HUDEP-2 (cell line): ENCODE measurements around the gene MTMR3.
"Not testable (repeated sequence)": the region's sequence is repeated elsewhere in the genome, so short reads cannot be mapped to it uniquely, and the experiment has no call there.

Experiments
- DNase-seq, 76 experiments: peaks; one replicate each; lab custom pipeline; 2025; ENCODE audit not compliant: unreplicated experiment in 76 of 76; lab: John Stamatoyannopoulos, UW

The MTMR3 gene

DNA sequence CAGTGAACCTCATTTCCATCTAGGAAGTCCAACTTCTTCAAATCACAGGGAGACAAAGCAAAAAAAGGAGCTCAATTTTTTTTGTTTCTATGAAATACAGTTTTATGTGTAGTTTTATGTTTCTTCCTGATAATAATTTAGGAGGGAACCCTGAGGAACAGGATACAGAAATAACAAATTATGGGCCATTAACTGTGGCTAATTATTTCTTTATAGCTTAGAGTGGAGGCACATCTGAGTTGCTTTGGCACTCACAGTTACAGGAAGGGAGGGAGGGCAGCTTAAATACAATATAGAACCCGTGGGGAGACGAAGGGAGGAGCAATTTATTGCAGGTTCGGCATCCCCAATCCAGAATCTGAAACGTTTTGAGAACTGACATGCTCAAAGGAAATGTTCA, 160.2 kb downstream of the MTMR3 start:
- DNase-seq = no peak

- peak in 8 of 76 experiments; percentile 8 to 50 (median 18) for DNase-seq
Observed at GRCh38 chr22:30044369-30044768, 161.4 kb downstream of the MTMR3 start.

DNA sequence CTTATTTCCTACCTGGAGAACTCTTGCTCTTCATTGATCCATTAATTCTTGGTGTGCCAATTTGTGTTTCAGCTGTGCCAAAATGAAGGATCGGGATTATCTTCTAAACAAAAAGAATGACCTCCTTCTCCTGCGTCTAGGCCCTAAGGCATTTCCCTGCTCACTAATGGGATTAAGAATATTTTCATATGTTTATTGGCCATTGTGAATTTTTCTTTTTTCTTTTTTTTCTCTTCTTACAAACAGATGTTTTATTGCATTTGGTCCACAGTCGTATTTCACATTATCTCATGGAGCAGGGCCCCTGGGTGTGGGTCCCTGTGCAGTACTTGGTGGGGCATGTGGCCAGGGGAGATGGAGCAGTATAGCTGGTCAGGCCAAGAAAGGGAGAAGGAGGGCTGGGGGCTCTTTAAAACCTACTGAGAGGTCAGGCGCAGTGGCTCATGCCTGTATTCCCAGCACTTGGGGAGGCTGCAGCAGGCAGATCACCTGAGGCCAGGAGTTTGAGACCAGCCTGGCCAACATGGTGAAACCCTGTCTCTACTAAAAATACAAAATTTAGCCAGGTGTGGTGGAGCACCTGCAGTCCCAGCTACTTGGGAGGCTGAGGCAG, 162.0 kb downstream of the MTMR3 start:
- no peak for DNase-seq

DNA sequence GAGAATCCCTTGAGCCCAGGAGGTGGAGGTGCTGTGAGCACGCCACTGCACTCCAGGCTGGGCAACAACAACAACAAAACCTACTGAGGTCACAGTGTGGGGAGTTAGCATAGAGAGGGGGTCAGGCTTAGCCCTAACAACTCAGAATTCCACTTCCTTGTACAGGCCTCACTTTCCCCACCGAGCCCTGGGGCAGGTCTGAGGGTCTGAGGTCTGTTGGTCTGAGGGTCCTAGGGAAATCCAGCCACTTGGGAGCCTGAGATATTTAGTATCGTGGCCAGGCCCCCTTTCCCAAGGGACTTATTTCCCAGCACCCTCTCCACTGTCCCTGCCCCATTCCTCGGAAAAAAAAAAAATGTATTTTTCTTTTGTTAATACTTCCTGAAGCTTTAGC, 162.5 kb downstream of the MTMR3 start:
- DNase-seq = no peak

DNA sequence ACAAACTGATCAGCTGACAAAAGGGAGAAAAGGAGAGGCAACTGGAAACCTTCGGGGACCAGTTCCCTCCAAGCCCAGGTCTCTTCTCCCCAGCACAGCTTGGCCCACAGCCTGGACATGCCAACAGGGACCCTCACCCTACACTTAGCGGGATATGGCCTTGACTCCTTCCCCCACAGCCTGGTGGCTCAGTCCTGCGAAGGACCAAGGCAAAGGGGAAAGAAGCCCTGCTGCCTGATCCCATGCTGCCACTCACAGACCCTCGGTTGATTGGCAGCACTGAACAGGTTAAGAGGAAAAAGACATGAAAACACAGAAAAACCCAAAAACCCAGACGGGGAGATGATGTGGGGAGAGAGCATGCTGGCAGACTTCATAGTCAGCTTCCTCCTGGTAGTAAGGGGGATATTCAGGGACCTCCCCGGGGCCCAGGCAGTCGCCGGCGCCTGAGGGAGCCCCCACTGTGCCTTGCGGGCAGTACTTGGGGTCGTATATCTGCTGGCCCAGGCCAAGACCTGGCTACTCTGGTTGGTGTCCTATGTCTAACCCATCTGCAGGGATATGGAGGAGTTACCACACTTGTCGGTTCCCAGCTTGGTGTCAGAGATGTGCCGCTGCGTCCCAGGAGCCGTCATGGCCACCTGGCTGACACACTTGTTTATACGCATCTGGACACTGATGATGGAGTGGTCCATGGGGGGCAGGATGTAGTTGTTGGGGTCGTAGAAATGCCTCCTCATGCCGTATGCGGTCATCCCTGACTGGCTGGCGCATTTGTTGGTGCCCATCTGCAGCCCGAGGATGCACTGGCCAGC, 163.1 kb downstream of the MTMR3 start:
- no peak for DNase-seq

DNA sequence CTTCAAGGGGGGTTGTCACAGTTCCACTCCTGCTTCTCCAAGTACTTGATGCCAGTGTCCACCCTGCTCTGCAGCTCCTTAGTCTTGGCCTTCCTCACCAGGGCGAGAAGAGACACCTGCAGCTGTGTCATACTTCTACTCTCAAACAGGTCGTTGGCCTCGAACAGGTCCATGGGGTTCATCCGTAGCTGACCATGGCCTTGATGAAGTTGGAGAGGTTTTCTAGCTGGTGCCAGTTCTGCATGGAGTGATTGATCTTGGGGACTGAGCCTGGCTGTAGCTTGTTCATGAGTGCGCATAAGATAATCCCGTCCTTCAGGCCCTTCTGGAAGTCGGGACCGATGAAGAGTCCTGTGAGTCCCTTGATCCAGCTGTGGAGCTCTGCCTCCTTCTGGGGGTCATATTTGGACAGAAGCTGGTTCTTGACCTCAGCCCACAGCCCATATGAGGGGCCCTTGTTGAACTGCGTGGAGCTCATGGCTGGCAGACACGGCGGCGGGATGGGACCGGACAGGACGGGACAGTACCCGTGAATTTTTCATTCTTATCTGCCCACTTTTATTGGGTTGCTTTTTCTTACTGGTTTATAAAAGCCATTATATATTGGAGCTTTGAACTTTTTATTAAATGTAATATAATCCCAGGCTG, 163.9 kb downstream of the MTMR3 start:
- no peak for DNase-seq

- peak in 3 of 76 experiments; percentile 7 to 11 (median 7) for DNase-seq
Observed at GRCh38 chr22:30047364-30047738, 164.4 kb downstream of the MTMR3 start.

DNA sequence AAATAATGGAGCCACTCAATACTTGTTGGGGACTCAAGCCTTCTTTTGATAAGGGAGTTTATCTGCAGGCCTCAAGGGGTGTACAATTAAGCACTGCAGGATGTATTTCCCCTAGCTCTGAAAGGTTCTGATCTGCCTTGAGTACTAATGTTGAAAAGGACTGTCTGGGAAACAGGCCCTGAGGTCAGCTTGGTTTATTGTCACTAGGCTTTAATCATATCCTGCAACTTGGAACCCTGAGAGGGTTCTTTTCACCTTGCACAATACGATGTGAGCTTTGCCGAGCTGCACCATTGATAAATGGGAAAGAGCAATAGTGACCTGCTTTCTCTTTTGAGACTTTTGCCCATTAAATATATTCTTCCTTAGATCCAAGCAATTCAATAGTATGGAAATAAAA, 165.7 kb downstream of the MTMR3 start:
- DNase-seq = no peak

GRCh38 chr22:30054067-30054763, 171.2 kb downstream of the MTMR3 start:
- no peak for DNase-seq

GRCh38 chr22:30054764-30055069, 171.7 kb downstream of the MTMR3 start:
- DNase-seq = no peak

DNA sequence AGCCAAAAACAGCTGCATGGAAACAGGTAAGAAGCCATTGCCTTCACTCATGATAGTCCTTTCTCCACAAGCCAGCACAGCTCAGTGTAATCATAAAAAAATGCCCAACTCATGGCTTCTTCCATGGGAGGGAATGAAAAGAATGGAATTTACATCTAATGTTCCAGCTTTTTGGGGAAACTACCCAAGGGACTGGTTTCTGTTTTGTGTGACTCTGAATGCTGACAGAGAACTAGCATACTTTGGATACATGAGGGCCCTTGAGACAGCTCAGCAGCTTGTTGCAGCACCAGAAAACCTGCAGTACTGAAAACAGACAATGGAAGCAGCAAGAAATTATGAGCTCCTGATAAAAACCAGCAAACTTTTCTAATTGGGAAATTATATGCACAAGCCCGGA, 173.0 kb downstream of the MTMR3 start:
- no peak for DNase-seq

GRCh38 chr22:30057375-30057774, 174.4 kb downstream of the MTMR3 start:
- DNase-seq = no peak

- DNase-seq = not testable (repeated sequence)
Observed at GRCh38 chr22:30059346-30060020, 176.5 kb downstream of the MTMR3 start.

DNA sequence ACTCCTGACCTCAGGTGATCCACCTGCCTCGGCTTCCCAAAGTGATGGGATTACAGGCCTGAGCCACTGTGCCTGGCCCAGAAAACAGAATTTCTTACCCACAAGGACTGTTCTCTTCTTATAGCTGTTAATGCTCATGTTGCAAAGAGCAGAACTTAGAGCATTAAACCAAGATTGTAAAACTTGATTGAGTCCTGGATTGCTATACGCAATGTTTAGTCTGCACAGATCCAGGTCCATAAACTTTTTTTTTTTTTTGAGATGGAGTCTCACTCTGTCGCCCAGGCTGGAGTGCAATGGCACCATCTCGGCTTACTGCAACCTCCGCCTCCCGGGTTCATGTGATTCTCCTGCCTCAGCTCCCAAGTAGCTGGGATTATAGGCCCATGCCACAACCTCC, 178.1 kb downstream of the MTMR3 start:
- DNase-seq = not testable (repeated sequence)

- no peak for DNase-seq
Observed at GRCh38 chr22:30062259-30062658, 179.3 kb downstream of the MTMR3 start.

DNA sequence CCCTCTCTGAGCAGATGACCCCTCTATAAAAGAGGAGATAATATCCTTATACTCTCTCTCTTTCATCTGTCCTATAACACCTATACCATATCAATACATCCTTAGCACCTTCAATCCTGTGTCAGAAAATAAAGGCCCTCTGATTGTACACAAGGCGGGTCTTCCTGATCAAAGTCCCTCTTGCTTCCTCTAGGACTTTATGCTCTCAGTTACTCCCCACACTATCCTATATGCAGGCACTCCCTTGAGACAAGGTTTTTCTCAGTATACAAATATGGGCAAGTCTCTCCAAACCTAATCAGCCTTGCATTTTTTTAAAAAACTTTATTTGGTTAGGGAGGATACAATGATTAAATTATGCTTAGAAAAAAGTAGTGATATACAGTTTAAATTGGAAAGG, 180.0 kb downstream of the MTMR3 start:
- no peak for DNase-seq

DNA sequence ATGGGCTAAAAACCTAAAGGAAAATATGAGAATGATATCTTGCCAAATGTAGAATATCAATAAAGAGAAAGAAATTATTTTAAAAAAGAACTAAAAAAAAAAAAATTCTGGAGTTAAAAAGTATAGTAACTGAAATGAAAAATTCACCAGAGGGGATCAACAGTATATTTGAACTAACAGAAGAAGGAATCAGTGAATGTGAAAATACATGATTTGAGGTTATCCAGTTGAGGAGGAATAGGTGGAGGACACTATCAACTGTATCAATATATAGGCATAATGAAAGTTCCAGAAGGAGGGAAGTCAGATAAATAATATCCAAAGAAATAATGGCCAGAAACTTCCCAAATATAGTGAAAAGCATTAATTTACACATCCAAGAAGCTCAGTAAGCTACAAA, 181.2 kb downstream of the MTMR3 start:
- no peak for DNase-seq

- DNase-seq = no peak
Observed at GRCh38 chr22:30073743-30074142, 190.8 kb downstream of the MTMR3 start.

- no peak for DNase-seq
Observed at GRCh38 chr22:30074147-30074546, 191.2 kb downstream of the MTMR3 start.

DNA sequence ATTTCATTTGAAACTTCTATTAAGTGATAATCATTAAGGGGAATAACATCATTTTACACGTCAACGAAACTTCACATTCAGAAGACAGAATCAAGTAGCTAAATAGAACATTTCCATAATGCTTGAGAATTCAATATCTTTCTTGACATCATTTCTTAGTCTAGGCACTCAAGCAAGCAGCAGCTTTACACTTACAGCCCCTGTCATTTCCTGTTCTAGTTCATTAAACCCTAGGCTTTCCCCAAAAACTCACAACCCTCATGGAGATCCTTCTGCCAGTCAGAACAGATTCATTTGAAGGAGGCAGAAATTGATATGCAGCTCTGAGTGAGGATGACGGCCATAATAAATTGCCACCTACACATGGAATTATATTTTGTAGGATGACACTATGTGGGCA, 192.0 kb downstream of the MTMR3 start:
- no peak for DNase-seq

- DNase-seq = no peak
Observed at GRCh38 chr22:30077279-30077880, 194.4 kb downstream of the MTMR3 start.
